KBM-7 (cell line): Measurements from ENCODE around the gene SPATA24.
"Not testable (repeated sequence)": the region's sequence is repeated elsewhere in the genome, so short reads cannot be mapped to it uniquely, and the experiment has no call there.

Source experiments
- DNase-seq: peaks from one replicate; pipeline ENCODE4 v3.0.0-alpha.2; 2015
- in situ Hi-C: fragments of 300-500 bp; cut with MboI; formaldehyde crosslinking; loops from 2 replicates; pipeline ENCODE4 v1.14.3; 2020; ENCODE audit warnings: low sequenced_read_pairs, low pct_unique_long_range_greater_than_20kb, mixed read lengths

SPATA24 gene

DNA sequence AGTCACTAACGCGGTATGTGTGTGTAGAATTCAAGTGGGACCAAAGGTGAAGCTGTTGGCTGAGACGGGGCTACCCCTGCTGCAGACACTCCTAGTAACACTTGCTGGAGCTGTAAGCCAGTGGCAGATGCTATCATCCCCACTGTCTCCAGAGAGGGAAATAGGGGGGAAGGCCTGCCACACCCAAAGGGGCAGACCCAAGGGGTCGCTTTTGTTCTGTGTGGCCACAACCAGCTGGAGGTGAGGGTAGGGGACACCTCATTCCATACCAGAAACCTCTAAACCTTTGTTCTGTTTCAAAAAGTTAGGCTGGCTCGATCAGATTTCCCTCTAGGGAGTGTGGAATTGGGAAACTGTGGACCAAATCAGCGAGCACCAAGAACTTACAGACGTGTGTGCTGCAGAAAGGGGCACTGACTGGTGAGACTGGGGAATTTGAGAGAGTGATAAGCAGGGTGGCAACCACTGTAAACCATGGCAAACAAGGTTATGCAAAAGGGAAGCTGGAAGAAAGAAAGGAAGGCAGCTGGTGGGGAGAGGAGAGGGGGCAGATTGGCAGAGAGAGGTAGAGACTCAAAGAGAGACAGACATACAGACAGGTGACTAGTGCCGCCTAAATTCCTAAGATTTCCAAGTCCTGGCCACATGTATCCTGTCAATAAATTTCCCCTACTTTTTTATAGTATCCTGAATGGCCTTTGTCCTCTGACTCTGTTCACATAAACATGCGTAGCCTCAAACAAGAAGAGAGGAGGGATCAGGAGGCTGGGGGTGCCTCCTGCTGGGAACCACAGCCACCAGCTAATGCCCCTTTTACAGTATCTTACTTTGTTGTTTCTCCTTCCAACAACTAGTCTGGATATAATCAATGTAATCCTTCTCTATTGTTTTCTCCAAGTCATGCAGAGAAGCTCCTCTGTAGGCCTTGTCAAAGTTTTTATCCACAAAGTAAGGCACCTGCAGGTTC, 15.6 kb upstream of the SPATA24 start:
- in situ Hi-C loops: loop anchor here (10.0 kb wide), 1 partner anchor 55 kb away; the partner anchor contains the start of gene SMIM33

DNA sequence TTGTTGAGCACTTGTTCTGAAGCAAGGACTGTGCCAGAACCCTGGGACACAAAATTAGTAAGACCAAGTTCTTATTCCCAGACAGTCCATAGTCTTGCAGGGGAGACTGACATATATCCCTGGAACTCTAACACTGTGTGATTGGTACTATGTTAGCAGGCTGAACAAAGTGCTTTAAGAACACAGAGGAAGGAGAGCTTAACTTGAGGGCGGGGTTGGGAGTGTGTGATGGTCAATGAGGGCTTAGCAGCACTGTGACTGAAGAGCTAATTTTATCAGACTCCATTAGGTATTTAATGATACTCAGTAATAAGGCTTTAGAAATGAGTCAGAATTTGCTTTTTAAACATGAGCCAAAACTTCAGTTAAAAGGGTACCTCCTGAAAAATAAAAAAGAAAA, 14.9 kb upstream of the SPATA24 start:
- in situ Hi-C loops: no loop called here
- no peak for DNase-seq

More for the DNA sequence above, 15.6 kb upstream of the SPATA24 start:
- DNase-seq: no peak

GRCh38 chr5:139417214-139417613, 13.3 kb upstream of the SPATA24 start:
- in situ Hi-C loops: no loop called here
- DNase-seq: peak; percentile 53

GRCh38 chr5:139416651-139417050, 12.8 kb upstream of the SPATA24 start:
- no peak for DNase-seq
- in situ Hi-C loops: no loop called here

- in situ Hi-C loops: no loop called here
- DNase-seq: no peak
Measured at GRCh38 chr5:139415869-139416268, 12.0 kb upstream of the SPATA24 start.

- no peak for DNase-seq
- in situ Hi-C loops: no loop called here
Measured at GRCh38 chr5:139415221-139415861, 11.5 kb upstream of the SPATA24 start.

DNA sequence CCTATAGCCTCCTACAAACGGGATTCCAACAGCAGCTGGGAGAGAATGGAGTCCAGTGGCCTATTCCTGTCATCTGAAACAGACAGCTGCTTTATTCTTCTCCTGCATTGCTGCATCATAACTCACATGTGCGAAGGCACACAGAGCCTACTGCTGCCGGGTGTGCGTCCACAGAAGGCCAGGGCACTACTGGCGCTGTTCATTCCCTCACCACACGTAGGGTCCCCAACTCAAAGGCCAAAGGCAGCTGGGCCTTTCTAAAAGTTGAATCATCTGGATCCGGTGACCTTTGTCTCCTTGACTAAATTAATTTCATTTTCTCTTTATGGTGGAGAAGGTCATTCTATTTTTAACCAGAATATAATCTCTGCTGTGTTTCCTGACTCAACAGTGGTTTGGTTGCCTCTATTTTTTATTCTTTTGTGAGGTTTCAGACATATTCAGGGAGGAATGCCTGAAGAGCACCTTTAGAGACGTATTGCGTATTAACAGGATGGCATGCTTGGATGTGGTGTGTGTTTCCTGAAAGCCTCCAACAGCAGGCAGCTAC, 10.8 kb upstream of the SPATA24 start:
- in situ Hi-C loops: no loop called here
- no peak for DNase-seq

DNA sequence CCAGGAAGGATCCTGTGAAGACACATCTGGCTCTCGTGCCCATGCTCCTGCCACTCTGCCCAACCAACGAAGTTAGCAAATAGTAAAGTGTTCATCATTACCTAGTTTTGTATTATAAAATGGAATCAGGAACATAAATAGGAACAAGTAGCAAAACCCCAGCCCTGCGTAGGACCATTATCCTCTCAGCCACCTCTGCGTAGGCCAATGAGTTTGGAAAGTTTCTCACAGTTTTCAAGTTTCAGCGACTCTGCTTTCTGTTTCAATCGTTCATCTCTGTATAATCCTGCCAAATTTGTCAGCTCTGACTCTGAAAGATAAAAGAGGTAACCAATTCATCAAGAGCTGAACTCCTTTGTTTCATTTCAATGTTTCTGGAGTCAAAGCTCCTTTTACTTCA, 10.1 kb upstream of the SPATA24 start:
- DNase-seq: no peak
- in situ Hi-C loops: no loop called here

DNA sequence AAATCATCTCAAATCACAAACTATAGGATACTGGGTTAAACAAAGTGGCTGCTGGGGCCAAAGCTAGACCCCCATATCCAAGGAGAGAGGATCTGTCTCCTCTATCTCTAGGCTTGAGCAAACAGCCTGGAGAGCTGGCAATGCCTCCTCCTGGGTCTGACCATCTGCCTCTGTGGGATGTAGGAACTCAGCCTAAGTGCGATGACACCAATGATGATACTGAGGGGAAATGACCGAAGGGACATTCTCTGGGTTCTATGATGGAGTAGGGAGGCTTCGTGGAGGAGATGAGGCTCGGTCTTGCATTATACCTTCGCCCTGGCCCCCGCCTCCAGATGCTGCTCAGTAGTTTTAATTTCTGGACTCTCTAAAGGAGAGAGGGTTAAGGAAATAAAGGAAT, 9.3 kb upstream of the SPATA24 start:
- no peak for DNase-seq
- in situ Hi-C loops: no loop called here

DNA sequence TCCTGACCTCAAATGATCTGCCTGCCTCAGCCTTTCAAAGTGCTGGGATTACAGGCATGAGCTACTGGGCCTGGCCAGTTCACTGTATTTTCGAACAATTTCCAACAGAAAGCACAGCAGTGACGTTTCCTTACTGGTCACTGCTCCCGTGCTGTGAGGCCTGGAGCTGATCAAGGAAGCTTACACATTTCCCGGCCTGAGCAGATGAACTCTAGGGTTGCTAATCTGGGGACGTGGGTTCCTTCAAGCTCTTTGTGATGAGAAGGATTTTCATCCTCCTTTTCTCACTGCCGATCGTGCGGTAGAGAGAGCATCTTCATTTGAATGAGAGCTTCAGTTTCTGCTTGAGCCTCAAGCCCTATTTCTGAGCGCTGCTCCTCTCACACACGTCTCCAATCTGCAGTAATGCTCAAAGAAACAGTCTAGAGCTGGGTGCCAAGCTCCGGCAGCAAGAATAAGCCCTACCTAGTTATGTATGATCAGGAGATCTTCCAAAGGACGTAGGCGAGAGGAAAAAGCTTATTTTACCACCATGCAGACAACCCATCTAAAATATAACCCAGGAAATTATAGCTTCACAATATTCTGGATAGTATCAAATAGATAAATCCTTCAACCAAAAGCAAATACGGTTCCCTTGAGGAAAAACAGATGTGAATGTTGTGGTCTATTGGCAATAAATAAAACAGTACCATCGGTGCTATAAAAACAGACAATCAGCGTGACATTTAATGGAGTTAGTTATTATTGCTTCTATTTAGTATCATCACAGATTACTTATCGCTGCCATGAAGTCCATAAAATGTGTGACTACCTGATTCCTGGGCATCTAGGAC, 7.3 kb upstream of the SPATA24 start:
- DNase-seq: no peak
- in situ Hi-C loops: no loop called here

DNA sequence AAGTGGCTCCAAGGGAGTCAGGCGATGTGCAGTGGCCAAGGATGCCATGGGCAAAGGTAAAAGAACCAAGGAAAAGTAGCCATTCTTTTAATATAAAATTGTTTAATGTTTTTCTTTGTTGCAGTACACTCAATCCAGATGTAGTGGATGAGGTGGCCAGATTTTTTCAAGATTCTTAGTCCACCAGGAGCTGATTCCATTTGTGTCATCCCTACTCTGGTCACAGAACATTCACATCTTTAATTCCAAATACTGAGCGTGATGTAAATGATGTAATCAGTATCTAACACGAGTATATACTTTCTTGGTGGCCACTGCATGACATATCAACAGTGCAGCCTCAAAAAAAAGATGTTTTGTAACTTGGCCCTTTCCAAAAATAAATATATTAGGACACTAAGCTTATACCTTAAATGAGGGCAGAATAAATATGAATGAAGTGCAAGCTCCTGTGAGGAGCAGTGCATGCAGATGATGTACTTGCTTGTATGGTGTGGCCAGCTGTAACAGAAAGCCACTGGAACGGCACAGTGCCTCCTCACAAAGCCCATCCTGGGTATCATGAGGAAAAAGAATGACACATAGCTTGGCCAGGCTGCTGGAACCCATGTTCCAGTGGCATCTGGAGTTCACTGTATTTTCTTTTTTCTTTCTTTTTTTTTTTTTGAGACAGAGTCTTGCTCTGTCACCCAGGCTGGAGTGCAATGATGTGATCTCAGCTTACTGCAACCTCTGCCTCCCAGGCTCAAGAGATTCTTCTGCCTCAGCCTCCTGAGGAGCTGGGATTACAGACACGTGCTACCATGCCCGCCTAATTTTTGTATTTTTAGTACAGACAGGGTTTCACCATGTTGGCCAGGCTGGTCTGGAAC, 6.5 kb upstream of the SPATA24 start:
- no peak for DNase-seq
- in situ Hi-C loops: no loop called here

DNA sequence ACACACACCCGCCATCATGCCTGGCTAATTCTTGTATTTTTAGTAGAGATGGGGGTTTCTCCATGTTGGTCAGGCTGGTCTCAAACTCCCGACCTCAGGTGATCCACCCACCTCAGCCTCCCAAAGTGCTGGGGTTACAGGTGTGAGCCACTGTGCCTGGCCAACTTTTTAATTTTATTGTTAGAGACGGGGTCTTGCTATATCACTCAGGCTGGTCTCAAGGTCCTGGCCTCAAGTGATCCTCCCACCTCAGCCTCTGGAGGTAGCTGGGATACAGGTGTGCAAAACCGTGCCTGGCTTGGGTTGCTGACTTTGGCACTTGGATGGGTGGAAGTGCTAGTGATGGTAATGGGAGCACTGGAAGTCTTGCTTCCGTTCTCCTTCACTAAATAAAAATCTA, 5.2 kb upstream of the SPATA24 start:
- DNase-seq, in situ Hi-C loops: not testable (repeated sequence)

- no peak for DNase-seq
- in situ Hi-C loops: no loop called here
Measured at GRCh38 chr5:139408191-139408590, 4.3 kb upstream of the SPATA24 start.

- DNase-seq: peak; percentile 67
Measured at GRCh38 chr5:139407517-139407916, 3.6 kb upstream of the SPATA24 start.

GRCh38 chr5:139406963-139407362, 3.1 kb upstream of the SPATA24 start:
- in situ Hi-C loops: no loop called here
- DNase-seq: no peak

More at GRCh38 chr5:139407517-139407916, 3.6 kb upstream of the SPATA24 start:
- in situ Hi-C loops: no loop called here

DNA sequence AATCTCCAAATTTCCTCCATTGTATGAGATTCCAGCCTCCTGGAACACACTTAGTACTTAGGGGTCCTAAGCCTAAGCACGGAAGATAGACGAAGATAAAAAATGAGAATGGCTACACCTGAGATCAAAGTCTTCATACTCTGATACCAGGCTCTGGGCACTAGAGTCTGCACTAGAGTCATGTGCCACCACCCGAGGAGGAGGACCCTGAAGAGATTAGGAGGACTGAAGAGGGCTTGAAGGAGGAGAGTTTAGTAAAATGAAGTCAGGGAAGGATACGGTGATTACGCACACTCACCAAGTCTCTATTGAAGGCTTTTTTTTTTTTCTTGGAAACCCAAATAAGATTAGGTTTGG, 573 bp upstream of the SPATA24 start:
- in situ Hi-C loops: no loop called here
- DNase-seq: no peak

DNA sequence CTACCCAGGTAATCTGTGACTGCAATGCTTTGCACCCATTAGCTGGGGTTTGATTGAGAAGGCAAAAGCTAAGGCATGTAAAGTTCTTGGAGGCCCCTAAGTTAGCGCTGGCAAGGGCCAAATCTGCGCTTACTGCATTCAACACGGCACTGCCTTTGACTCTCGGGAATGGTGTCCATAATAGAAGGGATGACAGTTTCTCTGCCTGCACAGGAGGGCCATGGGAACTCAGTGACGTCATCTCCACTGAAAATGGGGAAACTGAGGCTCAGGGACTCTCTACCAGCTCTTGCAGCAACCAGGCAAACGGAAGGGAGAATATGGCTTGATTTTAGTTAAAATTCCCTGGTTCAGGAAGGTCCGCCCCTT, 487 bp downstream of the SPATA24 start:
- in situ Hi-C loops: no loop called here

DNA sequence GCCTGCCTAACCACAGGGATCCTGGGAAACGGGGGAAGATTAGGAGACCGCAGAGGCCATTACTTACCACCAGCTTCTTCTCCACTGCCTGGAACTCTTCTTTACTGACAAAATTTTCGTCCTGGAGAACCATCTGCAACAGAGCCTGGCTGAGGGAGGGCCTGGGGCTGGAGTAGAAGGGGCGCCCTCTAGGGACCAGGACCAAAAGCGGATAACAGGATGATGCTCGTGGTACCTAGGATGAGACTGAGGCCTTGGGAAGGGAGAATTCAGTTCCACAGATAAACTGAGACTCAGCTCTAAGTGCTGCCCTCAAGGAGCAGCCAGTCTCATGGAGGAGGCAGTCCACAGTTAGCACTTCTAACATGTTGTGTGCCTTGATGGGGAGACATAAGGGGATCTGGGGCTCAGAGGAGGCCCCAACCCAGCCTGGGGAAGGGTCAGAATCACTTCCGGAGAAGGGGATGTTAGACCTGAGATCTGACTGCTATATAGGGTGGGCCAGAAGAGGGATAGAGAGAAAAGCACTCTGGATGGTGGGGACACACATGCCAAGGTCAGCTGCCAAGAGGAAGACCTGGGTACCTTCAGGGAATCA, 1.2 kb downstream of the SPATA24 start:
- peak; percentile 71 for DNase-seq
- in situ Hi-C loops: no loop called here

More for the DNA sequence above, 487 bp downstream of the SPATA24 start:
- DNase-seq: no peak
